Stimulated activated CD8-positive, alpha-beta memory T cell treated with anti-CD3 and anti-CD28 coated beads, Interleukin-12 subunit alpha, Interleukin-12 subunit beta, amount 100 ng/mL, for 24 hours (primary cell): ENCODE data around the gene CRISPLD2.

Source experiments
- DNase-seq: peaks from one replicate; pipeline ENCODE4 v3.0.0-alpha.2; 2020; ENCODE audit errors: extremely low read depth

Gene CRISPLD2

DNA sequence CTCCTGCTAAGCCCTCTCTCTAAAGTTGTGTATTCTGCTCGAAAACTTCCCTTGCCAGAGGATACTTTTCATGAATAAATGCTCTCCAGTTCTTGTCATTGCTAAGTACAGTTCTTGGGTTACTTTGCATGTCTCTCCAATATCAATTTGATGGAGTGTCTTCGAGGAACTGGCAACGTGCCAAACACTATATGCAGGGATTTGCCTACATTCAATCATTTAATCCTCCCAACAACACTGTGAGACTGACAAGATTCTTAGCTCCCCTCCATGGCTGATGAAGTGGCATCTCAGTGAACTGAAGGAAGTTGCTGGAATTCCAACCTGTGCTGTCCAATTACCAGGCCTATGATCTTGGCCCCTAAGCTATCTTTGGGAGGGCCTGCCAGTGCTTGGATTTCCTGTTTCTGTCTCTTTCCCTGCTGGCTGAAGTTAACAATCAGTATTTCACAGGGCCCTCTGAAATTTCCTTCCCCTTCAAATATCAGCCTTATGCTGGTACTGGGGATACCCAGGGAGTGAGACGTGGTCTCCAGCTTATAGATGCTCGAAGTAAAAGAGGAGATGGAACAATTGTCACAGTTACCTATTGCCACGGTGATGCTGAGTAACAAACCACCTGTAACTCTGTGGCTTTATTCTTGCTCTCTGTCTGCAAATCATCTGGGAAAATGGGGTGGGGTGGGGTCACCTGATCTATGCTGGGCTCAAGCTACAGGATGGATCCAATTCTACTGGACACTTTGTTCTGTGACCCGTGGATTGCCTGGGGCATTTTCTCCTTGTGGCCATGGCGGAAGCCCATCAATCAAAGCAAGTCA lies 19.4 kb upstream of the CRISPLD2 start:
- no peak for DNase-seq

DNA sequence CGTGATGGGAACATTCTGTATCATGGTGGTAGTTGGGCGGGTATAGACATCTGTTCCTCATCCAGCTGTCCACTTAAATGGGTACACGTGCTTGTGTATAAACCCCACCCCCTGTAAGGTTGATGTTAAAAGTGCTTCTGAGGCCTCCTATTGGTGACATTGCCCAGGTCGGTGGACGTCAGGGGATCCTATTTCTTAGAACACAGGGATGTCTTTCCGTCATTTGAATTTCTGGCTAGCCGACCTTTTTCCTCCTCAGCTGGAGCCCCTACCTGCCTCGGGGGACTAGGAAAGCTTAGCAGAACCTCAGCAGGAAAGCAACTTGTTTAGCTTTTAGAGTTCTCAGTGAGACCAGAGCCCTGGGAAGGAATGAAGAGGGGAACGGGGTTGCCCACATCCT lies 16.6 kb upstream of the CRISPLD2 start:
- no peak for DNase-seq

GRCh38 chr16:84804326-84804725 lies 15.5 kb upstream of the CRISPLD2 start:
- DNase-seq: no peak

- no peak for DNase-seq
These were observed 13.4 kb upstream of the CRISPLD2 start for GRCh38 chr16:84806256-84806889.

- no peak for DNase-seq
These were observed 12.9 kb upstream of the CRISPLD2 start for GRCh38 chr16:84806890-84807258.

DNA sequence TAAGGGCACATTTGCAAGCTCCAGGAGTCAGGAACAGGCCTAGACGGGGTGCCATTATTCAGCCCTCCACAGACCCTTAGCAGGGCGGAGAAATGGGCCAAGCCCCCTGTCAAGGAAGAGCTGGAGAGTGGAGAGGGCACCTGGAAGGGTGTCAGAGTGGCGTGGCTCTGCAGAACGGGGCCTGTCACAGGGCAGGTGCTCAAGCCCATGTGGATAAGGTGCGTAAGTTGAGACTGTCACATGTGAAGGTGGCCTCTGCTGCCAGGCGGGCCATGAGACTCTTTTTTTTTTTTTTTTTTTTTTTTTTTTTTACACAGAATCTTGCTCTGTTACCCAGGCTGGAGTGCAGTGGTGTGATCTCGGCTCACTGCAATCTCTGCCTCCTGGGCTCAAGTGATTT lies 12.0 kb upstream of the CRISPLD2 start:
- DNase-seq: no peak

DNA sequence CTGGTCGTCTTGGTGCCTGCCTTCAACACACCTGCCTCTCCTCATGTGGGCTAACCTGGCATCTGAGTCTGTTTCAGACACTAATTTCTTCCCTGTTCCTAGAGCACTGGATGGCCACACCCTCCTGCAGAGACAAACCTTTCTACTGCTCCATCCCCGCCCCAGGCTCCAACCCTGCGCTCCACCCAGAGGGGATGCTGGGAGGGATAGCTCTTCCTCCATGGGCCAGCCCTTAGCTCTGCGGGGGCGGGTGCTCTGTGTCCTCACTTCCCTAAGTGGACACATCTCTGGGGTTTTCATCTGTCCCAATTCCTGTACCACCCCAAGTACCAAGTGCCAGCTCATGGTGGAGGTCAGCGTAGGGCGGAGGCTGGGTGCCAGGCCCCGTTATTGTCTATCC lies 11.0 kb upstream of the CRISPLD2 start:
- DNase-seq: no peak

GRCh38 chr16:84810518-84811273 lies 9.1 kb upstream of the CRISPLD2 start:
- DNase-seq: no peak

DNA sequence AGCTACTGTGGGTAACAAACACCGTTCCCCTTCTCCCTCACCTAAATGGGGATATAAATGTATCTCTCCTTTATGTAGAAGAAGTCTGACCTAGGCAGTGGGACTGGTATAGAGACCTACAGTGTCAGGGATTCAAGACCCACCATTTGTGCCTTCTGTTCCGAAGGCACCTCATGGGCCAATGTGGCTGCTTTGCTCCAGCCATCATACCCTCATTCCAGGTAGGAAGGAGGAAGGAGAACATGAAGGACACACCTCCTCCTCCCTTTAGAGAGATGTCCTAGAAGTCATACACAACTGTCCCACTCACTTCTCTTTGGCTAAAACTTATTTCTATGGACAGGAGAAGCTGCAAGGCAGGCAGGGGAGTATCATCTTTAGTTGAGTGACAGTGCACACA lies 8.3 kb upstream of the CRISPLD2 start:
- DNase-seq: no peak

- DNase-seq: no peak
These were observed 6.4 kb upstream of the CRISPLD2 start for GRCh38 chr16:84813141-84813934.

DNA sequence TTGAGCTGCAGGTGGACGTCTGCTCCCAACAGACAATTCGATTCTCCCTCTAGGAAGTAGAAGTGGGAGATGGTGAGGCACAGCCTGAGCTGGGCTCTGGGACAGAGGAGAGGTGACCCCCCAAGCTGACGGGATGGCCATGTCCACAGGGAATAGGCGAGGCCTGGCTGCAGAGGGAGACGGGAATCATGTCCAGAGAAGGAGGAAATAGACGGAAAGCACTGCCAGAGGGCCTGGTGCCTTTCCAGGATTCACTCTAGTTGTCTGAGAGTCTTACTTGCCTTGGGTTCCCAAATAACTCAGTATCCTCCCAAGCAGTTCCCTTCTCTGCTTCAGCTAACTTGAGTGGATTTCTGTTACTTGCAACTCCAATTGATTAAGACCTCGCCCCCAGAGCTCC lies 4.3 kb upstream of the CRISPLD2 start:
- DNase-seq: no peak

- DNase-seq: no peak
These were observed 3.8 kb upstream of the CRISPLD2 start for GRCh38 chr16:84816023-84816422.

DNA sequence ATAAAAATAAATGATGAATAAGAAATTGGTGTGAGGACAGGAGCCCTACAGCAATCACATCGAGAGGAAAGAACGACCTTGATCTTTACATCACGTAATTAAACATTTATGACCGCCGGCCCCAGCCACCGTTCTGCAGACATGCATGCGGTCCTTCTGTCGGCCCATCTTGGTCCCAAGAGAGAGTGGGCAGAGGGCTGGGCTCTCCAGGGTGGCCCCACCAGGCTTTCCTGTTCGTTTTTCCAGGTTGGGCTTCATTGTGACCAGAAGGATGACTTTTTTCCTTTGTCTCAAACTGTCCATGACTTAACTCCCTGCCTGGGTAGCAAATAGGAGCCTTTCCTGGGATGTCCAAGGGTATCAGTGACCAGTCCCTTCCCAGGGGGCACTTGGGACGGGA lies 3.3 kb upstream of the CRISPLD2 start:
- no peak for DNase-seq

DNA sequence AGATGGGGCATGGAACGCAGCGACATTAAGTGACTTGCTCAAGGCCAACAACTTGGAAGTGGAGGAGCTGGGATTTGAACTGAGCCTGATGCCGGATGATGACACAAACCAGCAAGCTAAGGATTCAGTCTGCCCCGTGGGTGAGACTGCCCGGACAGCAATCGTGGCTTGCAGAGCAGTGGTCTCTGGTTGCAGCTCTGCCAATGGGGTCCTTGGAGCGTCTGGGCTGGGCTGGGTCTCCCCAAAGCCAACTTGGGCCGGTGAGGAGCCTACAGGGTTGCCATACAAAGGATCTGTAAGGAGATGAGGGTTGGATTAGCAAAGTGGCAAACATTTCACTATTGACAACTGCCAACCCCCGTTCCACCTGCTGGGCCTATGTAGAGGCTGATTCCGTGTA lies 2.6 kb upstream of the CRISPLD2 start:
- DNase-seq: no peak

- DNase-seq: no peak
These were observed 2.2 kb upstream of the CRISPLD2 start for GRCh38 chr16:84817613-84818012.

GRCh38 chr16:84818133-84818532 lies 1.7 kb upstream of the CRISPLD2 start:
- DNase-seq: no peak

GRCh38 chr16:84818989-84819643 lies 669 bp upstream of the CRISPLD2 start:
- DNase-seq: no peak

DNA sequence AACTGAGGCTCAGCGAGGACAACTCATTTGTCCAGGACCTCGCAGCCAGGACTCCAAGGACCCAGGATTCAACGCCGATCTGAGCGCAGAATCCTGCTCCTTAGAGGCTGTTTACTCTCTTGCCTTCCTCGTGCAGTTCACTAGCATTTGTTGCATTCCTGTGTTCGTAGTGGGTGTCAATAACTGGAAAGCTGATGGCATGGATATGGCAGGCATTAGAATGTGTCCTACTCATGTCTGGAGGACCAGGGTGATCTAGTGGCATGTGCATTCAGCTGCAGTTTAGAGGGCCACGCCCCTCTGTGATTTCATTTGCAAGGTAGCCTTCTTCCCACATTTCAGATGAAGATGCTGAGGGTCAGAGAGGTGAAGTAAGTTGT lies 510 bp downstream of the CRISPLD2 start:
- DNase-seq: no peak

DNA sequence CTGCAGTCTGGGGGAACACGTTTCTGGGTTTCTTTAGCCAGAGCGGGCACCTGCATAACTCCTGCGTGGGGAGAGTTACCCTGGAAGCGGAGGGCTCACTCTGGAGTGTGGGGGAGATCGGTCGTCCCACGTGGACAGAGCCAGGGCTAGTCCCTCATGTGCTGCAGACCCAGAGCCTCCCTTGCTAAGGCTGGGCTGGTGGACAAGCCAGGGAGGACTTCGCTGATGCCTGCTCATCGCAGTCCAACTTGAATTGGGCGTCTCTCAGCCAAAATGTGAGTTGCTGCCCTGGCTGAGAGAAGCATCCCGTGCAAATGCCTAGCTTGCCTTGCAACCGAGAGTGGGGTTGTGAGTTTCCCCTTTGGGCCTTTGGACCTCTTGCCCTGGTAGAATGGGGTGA lies 986 bp downstream of the CRISPLD2 start:
- no peak for DNase-seq

- DNase-seq: no peak
These were observed 1.4 kb downstream of the CRISPLD2 start for GRCh38 chr16:84821179-84821578.
